ENCODE data around the gene CSRP3.

CSRP3 gene

DNA sequence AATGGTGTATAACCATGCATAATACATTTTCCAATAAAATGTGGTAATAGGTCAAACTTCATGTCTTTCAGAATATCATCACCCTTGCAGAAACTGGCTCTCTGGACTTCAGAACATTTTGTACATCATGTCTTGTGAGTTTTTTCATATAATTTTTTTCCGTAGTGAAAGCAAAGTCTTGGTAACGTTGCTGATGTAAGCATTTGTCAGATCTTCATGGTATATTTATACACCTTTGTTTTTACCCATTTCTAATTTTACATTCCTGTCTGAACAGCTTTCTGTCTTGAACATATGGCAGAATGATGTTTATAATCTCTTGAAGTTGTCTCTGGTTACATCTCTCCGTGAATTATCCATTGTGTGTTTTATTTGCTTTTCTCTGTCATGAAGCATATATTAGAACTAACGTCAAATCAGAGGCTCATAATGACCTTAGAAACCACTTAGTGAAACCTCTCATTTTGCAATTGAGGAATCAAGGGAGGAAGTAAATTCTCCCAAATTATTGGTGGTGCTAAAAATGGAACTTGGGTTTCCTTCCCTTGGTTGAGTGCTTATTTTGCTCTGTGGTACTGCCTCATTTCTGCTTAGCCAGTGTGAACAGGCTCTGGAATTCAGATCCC lies 37.4 kb downstream of the CSRP3 start:
- TF ChIP-seq, protein P1, sequence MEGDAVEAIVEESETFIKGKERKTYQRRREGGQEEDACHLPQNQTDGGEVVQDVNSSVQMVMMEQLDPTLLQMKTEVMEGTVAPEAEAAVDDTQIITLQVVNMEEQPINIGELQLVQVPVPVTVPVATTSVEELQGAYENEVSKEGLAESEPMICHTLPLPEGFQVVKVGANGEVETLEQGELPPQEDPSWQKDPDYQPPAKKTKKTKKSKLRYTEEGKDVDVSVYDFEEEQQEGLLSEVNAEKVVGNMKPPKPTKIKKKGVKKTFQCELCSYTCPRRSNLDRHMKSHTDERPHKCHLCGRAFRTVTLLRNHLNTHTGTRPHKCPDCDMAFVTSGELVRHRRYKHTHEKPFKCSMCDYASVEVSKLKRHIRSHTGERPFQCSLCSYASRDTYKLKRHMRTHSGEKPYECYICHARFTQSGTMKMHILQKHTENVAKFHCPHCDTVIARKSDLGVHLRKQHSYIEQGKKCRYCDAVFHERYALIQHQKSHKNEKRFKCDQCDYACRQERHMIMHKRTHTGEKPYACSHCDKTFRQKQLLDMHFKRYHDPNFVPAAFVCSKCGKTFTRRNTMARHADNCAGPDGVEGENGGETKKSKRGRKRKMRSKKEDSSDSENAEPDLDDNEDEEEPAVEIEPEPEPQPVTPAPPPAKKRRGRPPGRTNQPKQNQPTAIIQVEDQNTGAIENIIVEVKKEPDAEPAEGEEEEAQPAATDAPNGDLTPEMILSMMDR (IDR thresholded peaks at IDR 0.05; ENCODE audit: low read length), result no peak
- no peak for TF ChIP-seq EZH2 (IDR thresholded peaks at IDR 0.05; ENCODE audit: borderline replicate concordance, low read length)
- no peak overlapping the region for H3K4me3 ChIP-seq (ENCODE audit: low read depth, low read length, poor library complexity, severe bottlenecking)
- H3K79me2 ChIP-seq (ENCODE audit: insufficient read depth, low read length), result no peaks in the 10 kb centered on the region
- no peak overlapping the region for H2AFZ ChIP-seq (ENCODE audit: low read length)
- no peaks in the 10 kb centered on the region for H3K27me3 ChIP-seq (ENCODE audit: insufficient read depth, low read length)
- H3K36me3 ChIP-seq (ENCODE audit: insufficient read depth, low read length), result peaks cover 81% of the 10 kb centered on the region
- no peaks in the 10 kb centered on the region for H3K9me2 ChIP-seq (ENCODE audit: low read depth, low read length)
- H3K4me2 ChIP-seq (ENCODE audit: low read length), result no peak overlapping the region
- H3F3A ChIP-seq (ENCODE audit: insufficient read depth, low read length), result no peaks in the 10 kb centered on the region
- no peaks in the 10 kb centered on the region for H3K4me1 ChIP-seq (ENCODE audit: insufficient read depth, low read length, severe bottlenecking)
- no peak overlapping the region for H3K9ac ChIP-seq (ENCODE audit: low read length)
- no peaks in the 10 kb centered on the region for H3K9me3 ChIP-seq (ENCODE audit: low read length)
- H3K27ac ChIP-seq (ENCODE audit: low read depth, low read length, poor library complexity, severe bottlenecking), result no peak overlapping the region
- no peaks in the 10 kb centered on the region for H4K20me1 ChIP-seq (ENCODE audit: insufficient read depth, low read length)

DNA sequence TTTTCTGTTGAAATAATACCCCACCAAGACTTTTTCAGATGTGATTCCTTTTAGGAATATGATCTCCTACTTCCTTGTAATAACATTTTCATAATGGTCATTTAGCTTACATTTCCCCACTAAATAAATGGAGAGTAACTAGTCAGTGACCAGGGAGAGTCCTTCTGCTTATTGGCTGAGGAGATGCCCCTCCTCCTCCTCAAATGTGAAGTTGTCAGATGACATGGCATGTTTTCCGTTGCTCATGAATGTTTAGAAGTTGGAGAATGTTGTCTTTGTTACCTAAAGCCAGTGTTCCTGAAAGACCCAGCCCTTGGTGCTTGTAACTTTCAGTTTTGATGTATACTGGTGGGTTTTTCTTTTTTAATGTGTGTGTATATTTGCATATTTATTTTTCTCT lies 38.2 kb downstream of the CSRP3 start:
- H3K9ac ChIP-seq (ENCODE audit: low read length), result no peak overlapping the region
- H3F3A ChIP-seq (ENCODE audit: insufficient read depth, low read length), result no peaks in the 10 kb centered on the region
- no peak overlapping the region for H3K4me2 ChIP-seq (ENCODE audit: low read length)
- H3K9me2 ChIP-seq (ENCODE audit: low read depth, low read length), result no peaks in the 10 kb centered on the region
- H3K36me3 ChIP-seq (ENCODE audit: insufficient read depth, low read length), result peaks cover 80% of the 10 kb centered on the region
- no peak overlapping the region for H2AFZ ChIP-seq (ENCODE audit: low read length)
- no peaks in the 10 kb centered on the region for H4K20me1 ChIP-seq (ENCODE audit: insufficient read depth, low read length)
- H3K27me3 ChIP-seq (ENCODE audit: insufficient read depth, low read length), result no peaks in the 10 kb centered on the region
- H3K9me3 ChIP-seq (ENCODE audit: low read length), result no peaks in the 10 kb centered on the region
- no peak overlapping the region for H3K27ac ChIP-seq (ENCODE audit: low read depth, low read length, poor library complexity, severe bottlenecking)
- TF ChIP-seq, protein P1 (IDR thresholded peaks at IDR 0.05; ENCODE audit: low read length), result no peak
- no peak for TF ChIP-seq EZH2 (IDR thresholded peaks at IDR 0.05; ENCODE audit: borderline replicate concordance, low read length)
- no peaks in the 10 kb centered on the region for H3K4me1 ChIP-seq (ENCODE audit: insufficient read depth, low read length, severe bottlenecking)
- no peak overlapping the region for H3K4me3 ChIP-seq (ENCODE audit: low read depth, low read length, poor library complexity, severe bottlenecking)
- no peaks in the 10 kb centered on the region for H3K79me2 ChIP-seq (ENCODE audit: insufficient read depth, low read length)

DNA sequence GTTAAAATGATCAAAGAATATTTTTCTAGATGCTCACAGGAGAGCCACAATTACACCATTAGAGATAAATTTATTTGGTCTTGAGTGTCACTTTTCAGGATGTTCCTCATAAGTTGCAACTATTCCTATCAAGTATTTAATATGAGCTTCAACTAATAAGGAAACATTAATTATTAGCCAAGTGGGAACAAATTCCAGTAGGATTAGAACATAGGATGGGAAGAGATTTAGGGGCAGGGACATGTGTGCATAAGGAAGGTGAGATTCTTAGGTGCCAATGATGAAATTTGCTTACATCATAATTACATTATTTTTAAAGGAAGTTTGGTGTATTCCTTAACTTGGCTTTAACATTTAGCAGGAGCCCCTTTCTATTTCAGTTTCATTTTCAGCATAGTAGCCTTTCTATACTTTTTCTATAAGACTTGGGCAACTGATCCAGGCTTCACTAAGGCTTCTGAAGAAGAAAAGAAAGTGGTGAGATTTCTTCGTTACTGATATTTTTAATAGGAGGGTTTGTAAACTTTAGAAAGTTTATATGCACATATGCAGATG lies 38.8 kb downstream of the CSRP3 start:
- H4K20me1 ChIP-seq (ENCODE audit: insufficient read depth, low read length), result no peaks in the 10 kb centered on the region
- no peak for TF ChIP-seq EZH2 (IDR thresholded peaks at IDR 0.05; ENCODE audit: borderline replicate concordance, low read length)
- TF ChIP-seq, protein P1 (IDR thresholded peaks at IDR 0.05; ENCODE audit: low read length), result no peak
- H3K9ac ChIP-seq (ENCODE audit: low read length), result no peak overlapping the region
- no peak overlapping the region for H3K4me3 ChIP-seq (ENCODE audit: low read depth, low read length, poor library complexity, severe bottlenecking)
- no peaks in the 10 kb centered on the region for H3K9me2 ChIP-seq (ENCODE audit: low read depth, low read length)
- no peaks in the 10 kb centered on the region for H3F3A ChIP-seq (ENCODE audit: insufficient read depth, low read length)
- H3K4me2 ChIP-seq (ENCODE audit: low read length), result no peak overlapping the region
- no peaks in the 10 kb centered on the region for H3K9me3 ChIP-seq (ENCODE audit: low read length)
- no peaks in the 10 kb centered on the region for H3K27me3 ChIP-seq (ENCODE audit: insufficient read depth, low read length)
- H3K27ac ChIP-seq (ENCODE audit: low read depth, low read length, poor library complexity, severe bottlenecking), result no peak overlapping the region
- H3K4me1 ChIP-seq (ENCODE audit: insufficient read depth, low read length, severe bottlenecking), result no peaks in the 10 kb centered on the region
- peaks cover 74% of the 10 kb centered on the region for H3K36me3 ChIP-seq (ENCODE audit: insufficient read depth, low read length)
- H2AFZ ChIP-seq (ENCODE audit: low read length), result no peak overlapping the region
- no peaks in the 10 kb centered on the region for H3K79me2 ChIP-seq (ENCODE audit: insufficient read depth, low read length)

Data from OCI-LY1 (cell line).